Measurements from ENCODE around the gene GALNT11.

DNA sequence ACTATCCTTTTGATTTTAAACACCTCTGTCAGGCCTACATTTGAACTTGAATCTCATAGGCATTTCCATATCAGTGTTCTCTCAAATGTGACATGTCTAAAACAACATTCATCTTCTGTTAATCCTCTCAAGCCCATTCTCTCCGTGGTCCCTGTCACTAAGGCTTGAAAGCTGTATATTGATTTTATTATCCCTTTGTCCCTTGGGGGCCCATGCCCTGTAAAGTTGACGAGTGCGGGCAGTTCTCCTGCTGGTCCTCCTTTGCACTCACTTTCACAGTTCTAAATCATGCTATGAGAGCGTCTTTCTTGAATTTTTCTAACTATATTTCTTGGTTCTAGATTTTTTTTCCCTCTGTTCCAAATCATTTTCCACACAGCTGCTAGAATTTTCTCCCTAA, 27.3 kb downstream of the GALNT11 start:
- TF ChIP-seq YY1 (IDR thresholded peaks at IDR 0.05; ENCODE audit: insufficient read depth, insufficient read length) (no peak), ZNF274 (IDR thresholded peaks at IDR 0.05; ENCODE audit: low read depth, low read length) (no peak), SUZ12 (IDR thresholded peaks at IDR 0.05; ENCODE audit: extremely low read depth, insufficient read depth, insufficient read length) (no peak)

All from NT2/D1 (cell line).